GM18861 (cell line): Measurements from ENCODE around the gene ERI3.

Experiments
- ATAC-seq: cut with Tn5 transposase; IDR thresholded peaks from one replicate; pipeline ENCODE4 v1.9.1; 2021; ENCODE audit not compliant: unreplicated experiment

Gene ERI3

GRCh38 chr1:44318097-44319088, 36.7 kb downstream of the ERI3 start:
- no peak for ATAC-seq

GRCh38 chr1:44316231-44316759, 38.8 kb downstream of the ERI3 start:
- ATAC-seq = peak; percentile 52

- no peak for ATAC-seq
These were observed 39.5 kb downstream of the ERI3 start for GRCh38 chr1:44315521-44315920.

- ATAC-seq = no peak
These were observed 40.6 kb downstream of the ERI3 start for GRCh38 chr1:44314452-44314851.

- no peak for ATAC-seq
These were observed 41.7 kb downstream of the ERI3 start for GRCh38 chr1:44313265-44313918.

- ATAC-seq = no peak
These were observed 42.5 kb downstream of the ERI3 start for GRCh38 chr1:44312399-44313196.

- no peak for ATAC-seq
These were observed 45.1 kb downstream of the ERI3 start for GRCh38 chr1:44310006-44310405.

- ATAC-seq = no peak
These were observed 49.1 kb downstream of the ERI3 start for GRCh38 chr1:44305962-44306422.

GRCh38 chr1:44303532-44303931, 51.5 kb downstream of the ERI3 start:
- ATAC-seq = no peak

- ATAC-seq = no peak
These were observed 52.5 kb downstream of the ERI3 start for GRCh38 chr1:44302541-44302940.

- ATAC-seq = no peak
These were observed 53.6 kb downstream of the ERI3 start for GRCh38 chr1:44301442-44301841.

- no peak for ATAC-seq
These were observed 54.2 kb downstream of the ERI3 start for GRCh38 chr1:44300852-44301251.

- ATAC-seq = no peak
These were observed 57.2 kb downstream of the ERI3 start for GRCh38 chr1:44297695-44298400.

GRCh38 chr1:44296806-44297205, 58.3 kb downstream of the ERI3 start:
- ATAC-seq = no peak

- no peak for ATAC-seq
These were observed 59.0 kb downstream of the ERI3 start for GRCh38 chr1:44296086-44296485.

- no peak for ATAC-seq
These were observed 60.5 kb downstream of the ERI3 start for GRCh38 chr1:44294588-44295007.

GRCh38 chr1:44293761-44294315, 61.2 kb downstream of the ERI3 start:
- ATAC-seq = no peak

- ATAC-seq = no peak
These were observed 62.4 kb downstream of the ERI3 start for GRCh38 chr1:44292651-44293050.

GRCh38 chr1:44290250-44291094, 64.6 kb downstream of the ERI3 start:
- ATAC-seq = no peak
